Measurements from ENCODE around the gene MLST8.

The MLST8 gene

DNA sequence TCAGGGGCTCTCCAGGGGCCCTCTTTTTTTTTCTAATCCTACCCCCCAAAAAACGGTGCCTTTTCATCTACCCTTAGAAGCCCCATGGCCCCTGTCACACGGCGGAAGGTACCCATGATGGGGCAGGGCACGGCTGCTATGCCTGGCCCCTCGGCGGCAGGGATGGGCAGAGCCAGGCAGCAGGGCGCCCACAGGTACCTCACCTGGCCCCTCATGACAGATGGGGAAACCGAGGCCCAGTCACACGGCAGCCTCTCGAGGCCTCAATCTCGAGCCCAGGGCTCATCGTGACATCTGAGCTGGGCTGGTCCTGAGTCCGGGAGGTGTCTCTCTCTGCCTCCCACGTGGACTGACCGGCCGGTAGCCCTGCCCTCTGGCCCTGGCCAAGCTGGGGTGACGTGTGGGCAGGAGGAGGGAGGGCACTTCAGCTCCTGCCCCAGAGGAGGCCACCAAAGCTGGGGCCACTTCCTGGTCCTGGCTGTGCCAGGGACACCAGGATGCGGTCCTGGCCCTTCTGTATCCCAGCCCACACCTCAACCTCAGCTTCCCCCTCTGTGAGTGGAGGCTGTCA lies 38.1 kb upstream of the MLST8 start:
- no peak for TF ChIP-seq ZFX (IDR thresholded peaks at IDR 0.05)
- TF ChIP-seq, protein P1, sequence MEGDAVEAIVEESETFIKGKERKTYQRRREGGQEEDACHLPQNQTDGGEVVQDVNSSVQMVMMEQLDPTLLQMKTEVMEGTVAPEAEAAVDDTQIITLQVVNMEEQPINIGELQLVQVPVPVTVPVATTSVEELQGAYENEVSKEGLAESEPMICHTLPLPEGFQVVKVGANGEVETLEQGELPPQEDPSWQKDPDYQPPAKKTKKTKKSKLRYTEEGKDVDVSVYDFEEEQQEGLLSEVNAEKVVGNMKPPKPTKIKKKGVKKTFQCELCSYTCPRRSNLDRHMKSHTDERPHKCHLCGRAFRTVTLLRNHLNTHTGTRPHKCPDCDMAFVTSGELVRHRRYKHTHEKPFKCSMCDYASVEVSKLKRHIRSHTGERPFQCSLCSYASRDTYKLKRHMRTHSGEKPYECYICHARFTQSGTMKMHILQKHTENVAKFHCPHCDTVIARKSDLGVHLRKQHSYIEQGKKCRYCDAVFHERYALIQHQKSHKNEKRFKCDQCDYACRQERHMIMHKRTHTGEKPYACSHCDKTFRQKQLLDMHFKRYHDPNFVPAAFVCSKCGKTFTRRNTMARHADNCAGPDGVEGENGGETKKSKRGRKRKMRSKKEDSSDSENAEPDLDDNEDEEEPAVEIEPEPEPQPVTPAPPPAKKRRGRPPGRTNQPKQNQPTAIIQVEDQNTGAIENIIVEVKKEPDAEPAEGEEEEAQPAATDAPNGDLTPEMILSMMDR (conservative IDR thresholded peaks at IDR 0.05), result no peak
- H3K27ac ChIP-seq, result no peak overlapping the region

DNA sequence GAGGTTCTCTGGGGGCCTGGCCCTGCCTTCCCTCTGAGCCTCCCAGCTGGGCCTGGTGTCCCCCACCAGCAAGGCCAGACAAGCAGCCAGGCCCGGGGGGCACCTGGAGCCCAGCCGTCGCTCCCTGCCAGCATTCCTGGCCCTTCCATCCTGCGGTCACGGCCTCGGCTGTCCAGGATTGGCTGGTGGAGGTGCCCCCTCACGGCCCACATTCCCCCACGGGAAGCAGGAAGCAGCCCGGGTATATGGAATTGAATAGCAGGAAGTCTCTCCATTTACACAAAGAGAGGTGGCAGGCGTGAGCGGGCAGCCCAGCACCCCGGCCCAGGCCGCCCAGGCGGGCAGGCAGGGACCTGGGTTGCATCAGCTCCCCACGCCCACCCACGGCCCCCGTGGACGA lies 35.2 kb upstream of the MLST8 start:
- no peak for TF ChIP-seq ZFX (IDR thresholded peaks at IDR 0.05)
- TF ChIP-seq, protein P1 (conservative IDR thresholded peaks at IDR 0.05), result no peak
- no peak overlapping the region for H3K27ac ChIP-seq

DNA sequence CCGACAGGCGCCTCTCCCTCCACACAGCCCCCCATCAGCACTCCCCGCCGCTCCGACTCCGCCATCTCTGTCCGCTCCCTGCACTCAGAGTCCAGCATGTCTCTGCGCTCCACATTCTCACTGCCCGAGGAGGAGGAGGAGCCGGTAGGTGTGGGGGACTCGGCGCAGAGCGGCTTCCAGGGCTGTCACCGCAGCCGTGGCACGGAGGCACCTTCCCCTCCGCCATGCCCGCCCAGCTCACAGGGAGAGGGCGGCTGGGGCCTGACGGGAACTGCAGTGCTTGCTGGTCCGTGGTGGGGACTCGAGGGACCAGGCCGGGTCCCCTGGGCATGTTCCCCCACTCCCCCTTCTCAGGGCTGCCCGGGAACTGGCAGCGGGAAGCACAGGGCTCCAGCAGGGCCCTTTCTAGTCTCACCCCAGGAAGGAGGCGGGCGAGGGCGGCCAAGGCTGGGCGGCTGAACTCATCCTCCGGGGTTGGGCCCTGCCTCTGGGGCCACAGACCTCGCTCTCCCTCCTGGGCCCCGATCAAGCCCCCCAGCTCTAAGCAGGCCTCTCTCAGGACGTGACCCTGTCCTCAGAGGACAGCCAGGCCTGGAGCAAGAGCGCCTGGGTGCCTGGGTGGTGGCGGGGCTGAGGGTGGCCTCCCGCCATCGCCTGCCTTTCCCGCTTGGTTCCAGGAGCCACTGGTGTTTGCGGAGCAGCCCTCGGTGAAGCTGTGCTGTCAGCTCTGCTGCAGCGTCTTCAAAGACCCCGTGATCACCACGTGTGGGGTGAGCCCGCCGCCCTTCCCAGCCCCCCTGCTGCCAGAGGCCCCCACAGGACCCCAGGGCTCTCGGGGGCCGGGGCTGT lies 34.4 kb upstream of the MLST8 start:
- TF ChIP-seq, protein P1 (conservative IDR thresholded peaks at IDR 0.05), result no peak
- TF ChIP-seq ZFX (IDR thresholded peaks at IDR 0.05), result no peak
- H3K27ac ChIP-seq, result no peak overlapping the region

DNA sequence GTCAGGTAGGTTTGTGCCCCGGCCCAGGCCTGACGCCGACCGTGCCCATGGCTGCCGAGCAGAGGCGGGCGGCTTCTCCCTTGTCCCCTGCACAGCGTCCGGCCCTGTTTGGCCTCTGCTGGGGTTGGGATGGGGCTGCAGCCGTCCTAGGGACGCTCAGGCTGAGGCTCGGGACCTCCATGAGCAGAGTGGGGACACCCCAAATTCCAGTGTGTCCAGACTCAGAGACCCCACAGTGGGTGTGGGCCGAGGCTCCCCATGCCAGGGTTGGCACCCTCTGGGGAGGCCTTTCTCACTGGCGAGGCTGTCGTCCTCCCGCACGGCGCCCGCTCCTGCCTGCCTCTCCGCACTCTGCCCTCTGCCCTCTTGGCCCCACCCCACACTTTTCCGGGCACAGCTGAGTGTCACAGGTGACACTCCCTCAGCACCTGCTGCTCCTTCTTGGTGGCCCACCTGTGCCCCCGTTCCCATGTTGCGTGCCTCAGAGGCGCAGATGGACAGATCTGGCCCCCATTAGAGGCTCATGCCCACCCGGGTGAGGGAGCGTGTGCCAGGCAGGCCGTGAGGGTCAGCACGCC lies 33.6 kb upstream of the MLST8 start:
- H3K27ac ChIP-seq, result no peak overlapping the region
- TF ChIP-seq ZFX (IDR thresholded peaks at IDR 0.05), result no peak
- TF ChIP-seq, protein P1 (conservative IDR thresholded peaks at IDR 0.05), result no peak

DNA sequence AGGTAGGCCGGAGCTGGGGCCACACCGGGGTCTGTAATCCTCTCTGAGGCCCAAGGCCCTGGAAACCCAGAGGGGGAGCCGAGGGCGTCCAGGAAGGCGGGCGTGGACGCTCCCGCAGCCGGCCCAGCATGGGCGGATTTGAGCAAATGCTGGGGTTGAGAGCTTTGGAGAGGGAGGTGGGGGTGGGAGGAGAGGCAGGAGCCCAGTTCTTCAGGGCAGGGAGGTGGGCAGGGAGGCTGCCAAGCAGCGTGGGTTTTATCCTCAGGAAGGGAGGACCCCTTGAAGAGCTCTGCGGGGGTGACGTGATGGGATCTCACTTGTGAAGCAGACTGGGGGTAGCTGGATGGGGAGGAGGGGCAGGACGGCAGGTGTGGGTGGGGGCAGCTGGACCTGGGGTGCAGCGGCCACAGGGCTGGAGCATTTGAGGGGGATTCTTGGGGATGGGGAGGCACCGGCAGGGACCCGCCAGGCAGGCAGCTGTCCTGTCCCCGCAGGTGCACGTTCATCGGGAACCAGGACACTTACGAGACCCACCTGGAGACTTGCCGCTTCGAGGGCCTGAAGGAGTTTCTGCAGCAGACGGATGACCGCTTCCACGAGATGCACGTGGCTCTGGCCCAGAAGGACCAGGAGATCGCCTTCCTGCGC lies 32.4 kb upstream of the MLST8 start:
- H3K27ac ChIP-seq, result no peak overlapping the region
- TF ChIP-seq, protein P1 (conservative IDR thresholded peaks at IDR 0.05), result no peak
- TF ChIP-seq ZFX (IDR thresholded peaks at IDR 0.05), result no peak

DNA sequence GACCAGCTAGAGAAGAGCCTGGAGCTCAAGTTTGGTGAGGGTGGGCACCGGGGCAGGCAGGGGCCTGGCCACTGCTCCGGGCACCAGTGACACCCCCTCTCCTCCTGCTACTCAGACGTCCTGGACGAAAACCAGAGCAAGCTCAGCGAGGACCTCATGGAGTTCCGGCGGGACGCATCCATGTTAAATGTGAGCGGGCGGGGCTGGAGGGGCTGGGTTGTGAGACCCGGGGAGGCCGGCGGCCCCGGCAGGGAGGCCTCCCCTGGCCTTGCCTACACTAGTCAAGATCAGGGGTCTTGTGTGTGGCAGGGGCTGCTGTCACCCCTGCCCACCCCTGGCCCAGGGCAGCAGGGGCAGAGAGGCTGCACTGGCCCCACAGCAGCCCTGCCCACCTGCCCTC lies 31.9 kb upstream of the MLST8 start:
- TF ChIP-seq ZFX (IDR thresholded peaks at IDR 0.05), result no peak
- TF ChIP-seq, protein P1 (conservative IDR thresholded peaks at IDR 0.05), result no peak
- H3K27ac ChIP-seq, result no peak overlapping the region

DNA sequence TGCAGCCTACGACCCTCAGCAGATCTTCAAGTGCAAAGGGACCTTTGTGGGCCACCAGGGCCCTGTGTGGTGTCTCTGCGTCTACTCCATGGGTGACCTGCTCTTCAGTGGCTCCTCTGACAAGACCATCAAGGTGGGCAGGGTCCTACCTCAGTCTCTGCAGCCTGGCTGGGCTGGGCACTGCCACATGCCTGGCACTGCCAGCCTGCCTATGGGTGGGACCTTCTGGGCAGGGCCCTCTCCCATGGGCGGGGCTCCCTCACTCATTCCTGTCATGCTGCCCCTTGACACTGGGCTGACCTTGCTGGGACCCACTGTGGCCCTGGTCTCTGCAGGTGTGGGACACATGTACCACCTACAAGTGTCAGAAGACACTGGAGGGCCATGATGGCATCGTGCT lies 31.3 kb upstream of the MLST8 start:
- H3K27ac ChIP-seq, result no peak overlapping the region
- TF ChIP-seq, protein P1 (conservative IDR thresholded peaks at IDR 0.05), result no peak
- TF ChIP-seq ZFX (IDR thresholded peaks at IDR 0.05), result no peak
